Measurements from ENCODE around the gene RBM41.

DNA sequence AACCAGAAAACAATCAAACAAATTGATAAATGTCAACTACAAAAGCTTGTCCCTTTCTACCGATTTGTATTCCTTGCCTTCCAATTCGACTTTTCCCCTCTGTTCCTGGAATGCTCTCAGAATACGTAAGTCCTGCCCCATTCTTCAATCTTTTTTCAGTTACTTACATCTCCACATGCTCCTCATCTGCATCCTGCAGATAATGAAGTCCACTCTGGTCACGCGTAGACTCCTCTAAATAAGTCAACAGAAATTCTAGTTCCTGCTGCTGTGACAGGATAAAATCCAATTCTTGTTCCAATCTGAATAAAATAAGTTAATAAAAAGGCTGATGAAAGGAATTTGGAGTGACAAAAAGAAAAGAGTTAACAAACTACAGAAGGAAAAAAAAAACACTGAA is 34.4 kb upstream of the RBM41 start:
- TF ChIP-seq, protein P1, sequence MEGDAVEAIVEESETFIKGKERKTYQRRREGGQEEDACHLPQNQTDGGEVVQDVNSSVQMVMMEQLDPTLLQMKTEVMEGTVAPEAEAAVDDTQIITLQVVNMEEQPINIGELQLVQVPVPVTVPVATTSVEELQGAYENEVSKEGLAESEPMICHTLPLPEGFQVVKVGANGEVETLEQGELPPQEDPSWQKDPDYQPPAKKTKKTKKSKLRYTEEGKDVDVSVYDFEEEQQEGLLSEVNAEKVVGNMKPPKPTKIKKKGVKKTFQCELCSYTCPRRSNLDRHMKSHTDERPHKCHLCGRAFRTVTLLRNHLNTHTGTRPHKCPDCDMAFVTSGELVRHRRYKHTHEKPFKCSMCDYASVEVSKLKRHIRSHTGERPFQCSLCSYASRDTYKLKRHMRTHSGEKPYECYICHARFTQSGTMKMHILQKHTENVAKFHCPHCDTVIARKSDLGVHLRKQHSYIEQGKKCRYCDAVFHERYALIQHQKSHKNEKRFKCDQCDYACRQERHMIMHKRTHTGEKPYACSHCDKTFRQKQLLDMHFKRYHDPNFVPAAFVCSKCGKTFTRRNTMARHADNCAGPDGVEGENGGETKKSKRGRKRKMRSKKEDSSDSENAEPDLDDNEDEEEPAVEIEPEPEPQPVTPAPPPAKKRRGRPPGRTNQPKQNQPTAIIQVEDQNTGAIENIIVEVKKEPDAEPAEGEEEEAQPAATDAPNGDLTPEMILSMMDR (tag by site-specific recombination; IDR thresholded peaks at IDR 0.05) = no peak
- TF ChIP-seq IKZF3 (tag by site-specific recombination; IDR thresholded peaks at IDR 0.05) (no peak), ZNF266 (tag by site-specific recombination; IDR thresholded peaks at IDR 0.05; ENCODE audit: low read depth) (no peak), ZNF747 (tag by site-specific recombination; IDR thresholded peaks at IDR 0.05) (no peak), ZNF629 (tag by site-specific recombination; IDR thresholded peaks at IDR 0.05) (no peak), SP2 (tag by site-specific recombination; IDR thresholded peaks at IDR 0.05) (no peak), ZFHX2 (tag by site-specific recombination; conservative IDR thresholded peaks at IDR 0.05) (no peak), SCRT2 (tag by site-specific recombination; IDR thresholded peaks at IDR 0.05) (no peak)
- TF ChIP-seq, protein P2, sequence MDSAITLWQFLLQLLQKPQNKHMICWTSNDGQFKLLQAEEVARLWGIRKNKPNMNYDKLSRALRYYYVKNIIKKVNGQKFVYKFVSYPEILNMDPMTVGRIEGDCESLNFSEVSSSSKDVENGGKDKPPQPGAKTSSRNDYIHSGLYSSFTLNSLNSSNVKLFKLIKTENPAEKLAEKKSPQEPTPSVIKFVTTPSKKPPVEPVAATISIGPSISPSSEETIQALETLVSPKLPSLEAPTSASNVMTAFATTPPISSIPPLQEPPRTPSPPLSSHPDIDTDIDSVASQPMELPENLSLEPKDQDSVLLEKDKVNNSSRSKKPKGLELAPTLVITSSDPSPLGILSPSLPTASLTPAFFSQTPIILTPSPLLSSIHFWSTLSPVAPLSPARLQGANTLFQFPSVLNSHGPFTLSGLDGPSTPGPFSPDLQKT (IDR thresholded peaks at IDR 0.05; ENCODE audit: borderline replicate concordance, low read depth, low read length) = no peak

All from HEK293 (cell line).